ENCODE results near the gene SLC35B1.

SLC35B1 gene

GRCh38 chr17:49670641-49671040, 37.1 kb downstream of the SLC35B1 start:
- DNase-seq (ENCODE audit: low read depth, low spot score) = no peak

- no peak for DNase-seq (ENCODE audit: low read depth, low spot score)
These were observed 37.8 kb downstream of the SLC35B1 start for GRCh38 chr17:49670002-49670401.

GRCh38 chr17:49667854-49668253, 39.9 kb downstream of the SLC35B1 start:
- no peak for DNase-seq (ENCODE audit: low read depth, low spot score)

- no peak for DNase-seq (ENCODE audit: low read depth, low spot score)
These were observed 43.0 kb downstream of the SLC35B1 start for GRCh38 chr17:49664706-49665211.

DNA sequence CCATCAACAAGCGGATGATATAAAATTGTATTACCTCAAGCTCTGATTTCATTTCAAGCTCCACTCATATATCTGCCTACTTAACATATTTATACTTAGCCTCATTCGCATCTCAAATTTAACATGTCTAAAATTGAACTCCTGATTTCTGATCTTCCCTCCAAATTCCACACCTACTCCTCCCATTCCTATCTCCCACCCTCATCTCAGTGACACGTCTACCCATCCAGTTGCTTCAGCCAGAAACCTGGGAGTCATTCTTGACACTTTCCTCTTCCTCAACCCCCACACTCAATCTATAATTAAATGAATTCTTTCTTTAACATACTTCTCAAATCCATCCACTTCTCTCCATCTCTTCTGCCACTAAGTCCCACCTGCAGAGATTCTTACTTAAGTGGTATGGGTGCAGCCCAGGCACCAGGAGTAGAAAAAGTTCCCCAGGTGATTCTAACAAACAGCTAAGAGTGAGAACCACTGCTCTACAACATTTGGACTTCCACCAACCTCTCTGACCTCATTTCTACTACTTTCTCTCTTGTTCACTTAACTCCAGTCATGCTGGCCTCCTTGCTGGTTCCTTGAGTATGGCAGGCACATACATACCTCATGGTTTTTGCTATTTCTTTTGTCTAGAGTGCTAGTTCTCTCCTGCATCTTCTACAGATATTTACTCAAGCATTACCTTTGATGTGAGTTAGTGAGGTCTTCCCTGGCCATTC, 47.9 kb downstream of the SLC35B1 start:
- no peak for DNase-seq (ENCODE audit: low read depth, low spot score)

DNA sequence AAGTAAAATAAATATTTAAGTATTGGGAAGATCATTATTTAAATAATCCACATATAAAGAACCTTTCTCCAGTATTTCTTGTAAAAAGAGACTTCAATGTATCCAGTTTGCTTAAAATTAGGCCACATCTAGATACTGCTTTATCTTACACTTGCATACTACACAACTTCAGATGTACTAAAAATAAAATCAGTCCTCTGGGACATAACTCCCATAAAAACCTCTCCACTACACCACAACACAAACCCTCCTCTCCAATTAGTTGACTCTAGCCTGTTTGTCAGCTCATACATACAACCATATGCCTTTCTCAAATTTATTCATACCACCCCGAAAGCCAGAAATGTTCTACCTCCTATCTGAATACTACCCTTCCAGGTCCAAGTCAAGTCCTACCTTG, 51.5 kb downstream of the SLC35B1 start:
- no peak for DNase-seq (ENCODE audit: low read depth, low spot score)

Measured in smooth muscle cell of the brain vasculature (primary cell).